Measurements from ENCODE around the gene CALHM6. TPM values are rescaled to one million over a fixed set of nuclear protein-coding genes. Genes with fewer than 3 reads are reported as not detected.

The CALHM6 gene
- total RNA-seq, 1 experiment from 2014 or later = not detected

DNA sequence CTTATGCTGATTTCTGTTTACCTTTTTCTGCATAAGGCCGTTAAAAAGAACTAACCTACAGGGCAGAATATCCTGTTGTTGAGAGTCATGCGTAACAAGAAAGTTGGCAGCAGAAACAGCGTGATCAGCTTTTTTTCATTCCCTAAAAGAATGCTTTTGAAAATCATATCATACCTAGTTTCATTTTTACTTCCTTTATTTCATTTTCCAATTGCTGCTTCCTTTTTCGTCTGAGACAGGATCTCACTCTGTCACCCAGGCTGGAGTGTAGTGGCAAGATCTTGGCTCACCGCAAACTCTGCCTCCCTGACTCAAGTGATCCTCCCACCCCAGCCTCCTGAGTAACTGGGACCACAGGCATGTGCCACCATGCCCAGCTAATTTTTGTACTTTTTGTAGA lies 4.1 kb downstream of the CALHM6 start:
- POLR2A ChIA-PET (ENCODE audit: unreplicated experiment) = no interaction called here
- no peak for DNase-seq

DNA sequence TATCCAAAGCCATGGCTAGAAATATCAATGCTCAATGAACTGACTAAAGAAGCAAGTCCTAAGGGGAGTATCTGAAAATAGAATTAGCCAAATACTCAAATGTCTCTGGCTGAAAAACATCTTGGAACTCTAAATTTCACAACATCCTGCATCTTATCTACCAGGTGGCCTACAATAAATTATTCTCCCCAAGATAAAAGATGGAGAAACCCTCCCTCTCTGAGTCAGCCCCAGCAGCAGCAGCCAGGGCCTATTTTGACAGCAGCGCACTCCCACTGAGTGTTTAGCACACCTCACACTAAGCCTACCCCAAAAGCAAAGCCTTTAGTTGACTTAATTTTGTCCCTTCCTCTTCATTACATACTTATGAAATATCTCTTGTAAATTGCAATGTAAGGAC lies 5.9 kb downstream of the CALHM6 start:
- H3F3A ChIP-seq (ENCODE audit: insufficient read depth, low read depth) = no peaks in the 10 kb centered on the region
- H3K79me2 ChIP-seq (ENCODE audit: low read depth) = no peaks in the 10 kb centered on the region
- H3K4me1 ChIP-seq (replicated peaks; ENCODE audit: insufficient read depth) = no peaks in the 10 kb centered on the region
- no peaks in the 10 kb centered on the region for H3K9me2 ChIP-seq (ENCODE audit: insufficient read depth)
- peaks cover 19% of the 10 kb centered on the region; the same call in 1 of the 2 replicates for H3K27me3 ChIP-seq (ENCODE audit: insufficient read depth, low read depth)
- no peak overlapping the region for H3K27ac ChIP-seq
- intact Hi-C loops (cut with micrococcal nuclease; ENCODE audit: unreplicated experiment) = no loop called here
- H3K4me3 ChIP-seq = no peak overlapping the region
- DNase-seq = no peak
- no peak for TF ChIP-seq EZH2 (IDR thresholded peaks at IDR 0.05; ENCODE audit: low read depth)
- TF ChIP-seq, protein P1, sequence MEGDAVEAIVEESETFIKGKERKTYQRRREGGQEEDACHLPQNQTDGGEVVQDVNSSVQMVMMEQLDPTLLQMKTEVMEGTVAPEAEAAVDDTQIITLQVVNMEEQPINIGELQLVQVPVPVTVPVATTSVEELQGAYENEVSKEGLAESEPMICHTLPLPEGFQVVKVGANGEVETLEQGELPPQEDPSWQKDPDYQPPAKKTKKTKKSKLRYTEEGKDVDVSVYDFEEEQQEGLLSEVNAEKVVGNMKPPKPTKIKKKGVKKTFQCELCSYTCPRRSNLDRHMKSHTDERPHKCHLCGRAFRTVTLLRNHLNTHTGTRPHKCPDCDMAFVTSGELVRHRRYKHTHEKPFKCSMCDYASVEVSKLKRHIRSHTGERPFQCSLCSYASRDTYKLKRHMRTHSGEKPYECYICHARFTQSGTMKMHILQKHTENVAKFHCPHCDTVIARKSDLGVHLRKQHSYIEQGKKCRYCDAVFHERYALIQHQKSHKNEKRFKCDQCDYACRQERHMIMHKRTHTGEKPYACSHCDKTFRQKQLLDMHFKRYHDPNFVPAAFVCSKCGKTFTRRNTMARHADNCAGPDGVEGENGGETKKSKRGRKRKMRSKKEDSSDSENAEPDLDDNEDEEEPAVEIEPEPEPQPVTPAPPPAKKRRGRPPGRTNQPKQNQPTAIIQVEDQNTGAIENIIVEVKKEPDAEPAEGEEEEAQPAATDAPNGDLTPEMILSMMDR (conservative IDR thresholded peaks at IDR 0.05) = no peak
- H3K9me3 ChIP-seq (ENCODE audit: insufficient read depth, low read depth) = no peaks in the 10 kb centered on the region
- ChIA-PET CTCF (no interaction called here), POLR2A (ENCODE audit: unreplicated experiment) (no interaction called here)
- H3K36me3 ChIP-seq (ENCODE audit: low read depth) = no peaks in the 10 kb centered on the region
- no TSS peak for BruUV-seq (replicated peaks)
- H3K4me2 ChIP-seq = no peak overlapping the region
- no peaks in the 10 kb centered on the region for H4K20me1 ChIP-seq (ENCODE audit: insufficient read depth)
- H2AFZ ChIP-seq = no peak overlapping the region

More for the DNA sequence above, 4.1 kb downstream of the CALHM6 start:
- Histone ChIP-seq H3K4me2 (no peak overlapping the region), H4K20me1 (ENCODE audit: insufficient read depth) (no peaks in the 10 kb centered on the region), H3K36me3 (ENCODE audit: low read depth) (no peaks in the 10 kb centered on the region), H2AFZ (no peak overlapping the region), H3K4me1 (replicated peaks; ENCODE audit: insufficient read depth) (no peaks in the 10 kb centered on the region), H3K9me2 (ENCODE audit: insufficient read depth) (no peaks in the 10 kb centered on the region), H3K27ac (no peak overlapping the region), H3K79me2 (ENCODE audit: low read depth) (no peaks in the 10 kb centered on the region), H3K27me3 (ENCODE audit: insufficient read depth, low read depth) (peaks cover 28% of the 10 kb centered on the region; the same call in 1 of the 2 replicates), H3F3A (ENCODE audit: insufficient read depth, low read depth) (no peaks in the 10 kb centered on the region), H3K4me3 (no peak overlapping the region), H3K9me3 (ENCODE audit: insufficient read depth, low read depth) (no peaks in the 10 kb centered on the region)
- BruUV-seq (replicated peaks) = no TSS peak
- CTCF ChIA-PET = no interaction called here
- intact Hi-C loops (cut with micrococcal nuclease; ENCODE audit: unreplicated experiment) = no loop called here
- TF ChIP-seq EZH2 (IDR thresholded peaks at IDR 0.05; ENCODE audit: low read depth) = no peak
- TF ChIP-seq, protein P1 (conservative IDR thresholded peaks at IDR 0.05) = no peak

DNA sequence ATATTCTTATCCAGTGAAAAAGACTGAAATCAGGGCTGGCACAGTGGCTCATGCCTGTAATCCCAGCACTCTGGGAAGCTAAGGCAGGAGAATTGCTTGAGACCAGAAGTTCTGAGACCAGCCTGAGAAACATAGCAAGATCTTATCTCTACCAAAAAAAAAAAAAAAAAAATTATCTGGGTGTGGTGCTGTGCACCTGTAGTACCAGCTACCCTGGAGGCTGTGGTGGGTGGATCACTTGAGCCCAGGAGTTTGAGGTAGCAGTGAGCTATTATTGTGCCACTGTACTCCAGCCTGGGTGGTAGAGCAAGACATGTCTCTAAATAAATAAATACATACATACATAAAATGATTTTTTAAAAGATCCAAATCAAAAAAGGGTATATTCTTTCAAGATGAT lies 6.3 kb downstream of the CALHM6 start:
- no peak overlapping the region for H2AFZ ChIP-seq
- no TSS peak for BruUV-seq (replicated peaks)
- no peak for DNase-seq
- intact Hi-C loops (cut with micrococcal nuclease; ENCODE audit: unreplicated experiment) = no loop called here
- no peaks in the 10 kb centered on the region for H4K20me1 ChIP-seq (ENCODE audit: insufficient read depth)
- no peak overlapping the region for H3K4me3 ChIP-seq
- no peak overlapping the region for H3K4me2 ChIP-seq
- H3K4me1 ChIP-seq (replicated peaks; ENCODE audit: insufficient read depth) = no peaks in the 10 kb centered on the region
- H3K9me2 ChIP-seq (ENCODE audit: insufficient read depth) = no peaks in the 10 kb centered on the region
- CTCF ChIA-PET = no interaction called here
- POLR2A ChIA-PET (ENCODE audit: unreplicated experiment) = no interaction called here
- no peaks in the 10 kb centered on the region for H3K9me3 ChIP-seq (ENCODE audit: insufficient read depth, low read depth)
- H3K36me3 ChIP-seq (ENCODE audit: low read depth) = no peaks in the 10 kb centered on the region
- TF ChIP-seq, protein P1 (conservative IDR thresholded peaks at IDR 0.05) = no peak
- no peak for TF ChIP-seq EZH2 (IDR thresholded peaks at IDR 0.05; ENCODE audit: low read depth)
- no peaks in the 10 kb centered on the region for H3F3A ChIP-seq (ENCODE audit: insufficient read depth, low read depth)
- peaks cover 16% of the 10 kb centered on the region; the same call in 1 of the 2 replicates for H3K27me3 ChIP-seq (ENCODE audit: insufficient read depth, low read depth)
- H3K27ac ChIP-seq = no peak overlapping the region
- no peaks in the 10 kb centered on the region for H3K79me2 ChIP-seq (ENCODE audit: low read depth)

All from PC-9 (cell line).